GM18505 (cell line): ENCODE results near the gene AUTS2.

Experiments
- ATAC-seq: cut with Tn5 transposase; IDR thresholded peaks from one replicate; pipeline ENCODE4 v1.9.1; 2021; ENCODE audit not compliant: unreplicated experiment
- POLR2A ChIP-seq: IDR thresholded peaks from 4 replicates; pipeline ENCODE4 v1.6.1; 2011; ENCODE audit warnings: borderline replicate concordance; ENCODE audit not compliant: insufficient read depth, insufficient read length; ENCODE audit errors: extremely low read depth

Gene AUTS2

GRCh38 chr7:70627461-70627860, 1029.2 kb downstream of the AUTS2 start:
- no peak for TF ChIP-seq POLR2A

GRCh38 chr7:70630440-70630817, 1032.2 kb downstream of the AUTS2 start:
- ATAC-seq: no peak

More at GRCh38 chr7:70627461-70627860, 1029.2 kb downstream of the AUTS2 start:
- ATAC-seq: no peak

GRCh38 chr7:70630818-70631457, 1032.7 kb downstream of the AUTS2 start:
- ATAC-seq: no peak
- TF ChIP-seq POLR2A: no peak

More at GRCh38 chr7:70630440-70630817, 1032.2 kb downstream of the AUTS2 start:
- no peak for TF ChIP-seq POLR2A

- no peak for ATAC-seq
- TF ChIP-seq POLR2A: no peak
Measured at GRCh38 chr7:70631718-70632117, 1033.4 kb downstream of the AUTS2 start.

GRCh38 chr7:70632400-70632799, 1034.1 kb downstream of the AUTS2 start:
- no peak for ATAC-seq
- no peak for TF ChIP-seq POLR2A

- no peak for ATAC-seq
- no peak for TF ChIP-seq POLR2A
Measured at GRCh38 chr7:70634071-70634470, 1035.8 kb downstream of the AUTS2 start.

GRCh38 chr7:70634610-70635068, 1036.4 kb downstream of the AUTS2 start:
- no peak for ATAC-seq
- no peak for TF ChIP-seq POLR2A

- TF ChIP-seq POLR2A: no peak
- ATAC-seq: no peak
Measured at GRCh38 chr7:70635633-70636032, 1037.4 kb downstream of the AUTS2 start.

GRCh38 chr7:70636169-70636568, 1037.9 kb downstream of the AUTS2 start:
- TF ChIP-seq POLR2A: no peak

GRCh38 chr7:70637726-70638125, 1039.5 kb downstream of the AUTS2 start:
- ATAC-seq: no peak
- TF ChIP-seq POLR2A: no peak

More at GRCh38 chr7:70636169-70636568, 1037.9 kb downstream of the AUTS2 start:
- ATAC-seq: no peak

GRCh38 chr7:70638158-70639107, 1040.2 kb downstream of the AUTS2 start:
- no peak for TF ChIP-seq POLR2A
- no peak for ATAC-seq

GRCh38 chr7:70640266-70640833, 1042.1 kb downstream of the AUTS2 start:
- no peak for TF ChIP-seq POLR2A
- no peak for ATAC-seq

GRCh38 chr7:70641882-70642281, 1043.6 kb downstream of the AUTS2 start:
- ATAC-seq: no peak
- TF ChIP-seq POLR2A: no peak
